PC-3 (cell line): ENCODE measurements around the gene FKTN. TPM values are rescaled to one million over a fixed set of nuclear protein-coding genes. Genes with fewer than 3 reads are reported as not detected.

Source experiments
- ATAC-seq: fragments of 200-7000 bp; cut with Tn5 transposase; 2 replicates; pipeline ENCODE4 v1.9.1; 2020; ENCODE audit warnings: mild to moderate bottlenecking, moderate library complexity
- BruUV-seq: library from RNA; stranded (reverse); fragments of 400-500 nt; replicated peaks from 2 replicates; lab custom pipeline; 2021; lab: Mats Ljungman, UMichigan
- CTCF ChIA-PET: fragments of 300-600 bp; sonication (Branson Sonifier 250); formaldehyde crosslinking; loops from one replicate; lab custom pipeline; 2022; ENCODE audit warnings: antibody characterized with exemption; lab: Charles Lee
- POLR2A ChIA-PET: fragments of 300-600 bp; sonication (Branson Sonifier 250); formaldehyde crosslinking; loops from one replicate; lab custom pipeline; 2022; ENCODE audit warnings: antibody characterized with exemption; ENCODE audit not compliant: unreplicated experiment; lab: Charles Lee
- DNase-seq: peaks from one replicate; pipeline ENCODE4 v3.0.0-alpha.2; 2015
- H2AFZ ChIP-seq: fragments of 300-600 bp; sonication (generic); 2 replicates; pipeline ENCODE4 v1.6.0; 2016; ENCODE audit warnings: antibody characterized with exemption, low read length
- H3F3A ChIP-seq: fragments of 300-600 bp; sonication (generic); one replicate; pipeline ENCODE4 v1.6.0; 2017; ENCODE audit warnings: antibody characterized with exemption, low read length, control low read depth, mild to moderate bottlenecking; ENCODE audit not compliant: unreplicated experiment
- H3K27ac ChIP-seq: fragments of 300-600 bp; sonication (generic); 2 replicates; pipeline ENCODE4 v1.5.1; 2016; ENCODE audit warnings: mild to moderate bottlenecking, low read length
- H3K27me3 ChIP-seq: fragments of 300-600 bp; sonication (generic); 2 replicates; pipeline ENCODE4 v1.6.1; 2016; ENCODE audit warnings: low read length, mixed read lengths
- H3K36me3 ChIP-seq: fragments of 300-600 bp; sonication (generic); 2 replicates; pipeline ENCODE4 v1.6.1; 2016; ENCODE audit warnings: low read depth, mixed run types, low read length, mixed read lengths
- H3K4me1 ChIP-seq: fragments of 300-600 bp; sonication (generic); 2 replicates; pipeline ENCODE4 v1.5.1; 2016; ENCODE audit warnings: low read length; ENCODE audit not compliant: insufficient read depth
- H3K4me2 ChIP-seq: fragments of 300-600 bp; sonication (generic); 2 replicates; pipeline ENCODE4 v1.6.0; 2016; ENCODE audit warnings: low read length
- H3K4me3 ChIP-seq: fragments of 300-600 bp; sonication (generic); 2 replicates; pipeline ENCODE4 v1.5.1; 2016; ENCODE audit warnings: mild to moderate bottlenecking, low read length, mixed read lengths
- H3K79me2 ChIP-seq: fragments of 300-600 bp; sonication (generic); 2 replicates; pipeline ENCODE4 v1.6.1; 2017; ENCODE audit warnings: low read length, mixed read lengths
- H3K9ac ChIP-seq: fragments of 300-600 bp; sonication (generic); 2 replicates; pipeline ENCODE4 v1.6.0; 2016; ENCODE audit warnings: mild to moderate bottlenecking, low read length
- H3K9me2 ChIP-seq: fragments of 300-600 bp; sonication (generic); replicated peaks from 2 replicates; pipeline ENCODE4 v1.6.1; 2016; ENCODE audit warnings: mixed run types, low read length, mixed read lengths
- H3K9me3 ChIP-seq: fragments of 300-600 bp; sonication (generic); 2 replicates; pipeline ENCODE4 v1.6.1; 2016; ENCODE audit warnings: low read length, mixed read lengths
- H4K20me1 ChIP-seq: fragments of 300-600 bp; sonication (generic); 2 replicates; pipeline ENCODE4 v1.6.1; 2016; ENCODE audit warnings: low read length, mixed read lengths
- CTCF ChIP-seq: fragments of 300-600 bp; sonication (generic); conservative IDR thresholded peaks from 2 replicates; pipeline ENCODE4 v1.5.1; 2017; ENCODE audit warnings: antibody characterized with exemption, low read depth, mild to moderate bottlenecking, low read length
- EZH2 ChIP-seq: fragments of 300-600 bp; sonication (generic); IDR thresholded peaks from one replicate; pipeline ENCODE4 v1.6.1; 2017; ENCODE audit warnings: antibody characterized with exemption, mild to moderate bottlenecking, low read length; ENCODE audit not compliant: unreplicated experiment
- EZH2phosphoT487 ChIP-seq: fragments of 300-600 bp; sonication (generic); IDR thresholded peaks from 2 replicates; pipeline ENCODE4 v1.6.1; 2018; ENCODE audit warnings: mild to moderate bottlenecking, antibody characterized with exemption, low read length, borderline replicate concordance
- intact Hi-C: fragments of 100-400 bp; cut with micrococcal nuclease; formaldehyde crosslinking; loops from 2 replicates; pipeline ENCODE4 v1.9.0; 2023
- total RNA-seq: library from RNA; depleted of rRNA; stranded (reverse); fragments of >200 nt; gene quantifications from 2 replicates; pipeline ENCODE4 v1.2.3, GENCODE V29; 2014

Gene FKTN
- total RNA-seq, 1 experiment from 2014 or later, result 9.2 TPM

- CTCF ChIA-PET, result no interaction called here
- ATAC-seq, result no peak
Observed at GRCh38 chr9:105625088-105625487, 67.2 kb downstream of the FKTN start.

DNA sequence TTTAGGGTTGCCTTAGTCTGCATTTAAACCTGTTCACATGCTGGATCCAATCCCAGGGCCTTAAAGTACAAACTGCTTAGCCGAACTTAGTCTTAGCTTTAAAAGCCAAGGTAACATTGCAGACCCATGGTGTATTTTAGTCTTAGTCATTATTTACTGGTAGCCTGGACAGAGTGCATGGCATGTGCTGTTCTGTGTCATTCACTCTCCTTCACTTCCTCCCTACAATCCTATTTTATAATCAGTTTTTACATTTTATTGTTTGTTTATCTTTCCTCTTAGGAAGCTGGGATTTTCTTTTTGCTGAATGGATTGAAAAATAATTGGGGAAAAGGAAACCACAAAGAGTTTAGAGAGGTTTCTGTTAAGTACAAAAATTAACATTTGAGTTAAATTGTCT, 74.9 kb downstream of the FKTN start:
- ATAC-seq (peak; percentile 99), DNase-seq (peak; percentile 31)
- no peak overlapping the region for H3K9ac ChIP-seq
- POLR2A ChIA-PET, result no interaction called here
- no TSS peak for BruUV-seq
- no peak overlapping the region for H3K27ac ChIP-seq
- no peak overlapping the region for H2AFZ ChIP-seq
- no peaks in the 10 kb centered on the region for H3F3A ChIP-seq
- no peaks in the 10 kb centered on the region for H4K20me1 ChIP-seq
- intact Hi-C loops, result loop anchor here (2.0 kb wide), 1 partner anchor 58 kb away; no protein-coding TSS in a partner anchor
- no peaks in the 10 kb centered on the region for H3K27me3 ChIP-seq
- H3K9me3 ChIP-seq, result no peaks in the 10 kb centered on the region
- no peak overlapping the region for H3K4me3 ChIP-seq
- no peaks in the 10 kb centered on the region for H3K4me1 ChIP-seq
- TF ChIP-seq EZH2phosphoT487 (no peak), EZH2 (no peak), CTCF (no peak)
- no peaks in the 10 kb centered on the region for H3K9me2 ChIP-seq
- CTCF ChIA-PET, result no interaction called here
- no peaks in the 10 kb centered on the region; the same call in 1 of the 2 replicates for H3K36me3 ChIP-seq
- no peaks in the 10 kb centered on the region for H3K79me2 ChIP-seq
- H3K4me2 ChIP-seq, result no peak overlapping the region

More at GRCh38 chr9:105625088-105625487, 67.2 kb downstream of the FKTN start:
- no peaks in the 10 kb centered on the region for H4K20me1 ChIP-seq
- no TSS peak for BruUV-seq
- no peaks in the 10 kb centered on the region for H3K36me3 ChIP-seq
- no peaks in the 10 kb centered on the region for H3K9me2 ChIP-seq
- intact Hi-C loops, result no loop called here
- H3K79me2 ChIP-seq, result no peaks in the 10 kb centered on the region
- no peak overlapping the region for H2AFZ ChIP-seq
- no peak overlapping the region for H3K27ac ChIP-seq
- H3K9ac ChIP-seq, result no peak overlapping the region
- H3K4me2 ChIP-seq, result no peak overlapping the region
- no peak overlapping the region for H3K4me3 ChIP-seq
- H3K27me3 ChIP-seq, result no peaks in the 10 kb centered on the region
- TF ChIP-seq EZH2phosphoT487 (no peak), EZH2 (no peak), CTCF (no peak)
- DNase-seq, result no peak
- POLR2A ChIA-PET, result no interaction called here
- H3F3A ChIP-seq, result no peaks in the 10 kb centered on the region
- H3K9me3 ChIP-seq, result no peaks in the 10 kb centered on the region
- no peaks in the 10 kb centered on the region for H3K4me1 ChIP-seq

DNA sequence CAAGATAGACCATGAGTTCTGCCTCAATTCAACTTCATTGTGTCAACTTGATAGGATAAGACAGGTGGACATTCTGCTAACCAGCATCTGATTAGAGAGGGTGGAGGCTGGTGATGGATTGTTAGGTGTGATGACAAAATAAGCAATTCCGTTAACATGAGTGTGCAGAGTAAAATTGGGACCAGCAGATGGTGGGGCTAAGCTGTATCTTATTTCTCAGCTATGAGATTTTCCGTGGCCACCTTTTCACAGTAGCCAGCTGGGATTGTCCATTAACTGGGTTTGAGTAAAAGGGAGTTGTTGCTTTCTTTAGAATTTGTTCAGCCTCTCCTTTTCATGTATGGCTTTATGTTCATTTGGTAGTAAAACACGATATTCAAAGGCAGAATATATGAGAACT, 75.5 kb downstream of the FKTN start:
- POLR2A ChIA-PET, result no interaction called here
- BruUV-seq, result no TSS peak

More for the DNA sequence above, 75.5 kb downstream of the FKTN start:
- intact Hi-C loops, result loop anchor here (2.0 kb wide), 1 partner anchor 57 kb away; no protein-coding TSS in a partner anchor
- ATAC-seq (no peak), DNase-seq (no peak)
- no peaks in the 10 kb centered on the region for H3K9me2 ChIP-seq
- H2AFZ ChIP-seq, result no peak overlapping the region
- no peak overlapping the region for H3K4me2 ChIP-seq
- no peaks in the 10 kb centered on the region for H3F3A ChIP-seq
- H4K20me1 ChIP-seq, result no peaks in the 10 kb centered on the region
- no peak overlapping the region for H3K4me3 ChIP-seq
- no peak overlapping the region for H3K9ac ChIP-seq
- TF ChIP-seq EZH2 (no peak), EZH2phosphoT487 (no peak), CTCF (no peak)
- CTCF ChIA-PET, result no interaction called here
- no peaks in the 10 kb centered on the region for H3K4me1 ChIP-seq
- H3K79me2 ChIP-seq, result no peaks in the 10 kb centered on the region
- H3K27me3 ChIP-seq, result no peaks in the 10 kb centered on the region
- H3K9me3 ChIP-seq, result no peaks in the 10 kb centered on the region
- no peak overlapping the region for H3K27ac ChIP-seq
- H3K36me3 ChIP-seq, result no peaks in the 10 kb centered on the region; the same call in 1 of the 2 replicates
